ENCODE data around the gene TUBB4A.

Gene TUBB4A

GRCh38 chr19:6465663-6466062, 36.4 kb downstream of the TUBB4A start:
- no peak for DNase-seq

GRCh38 chr19:6465006-6465405, 37.1 kb downstream of the TUBB4A start:
- no peak for DNase-seq

DNA sequence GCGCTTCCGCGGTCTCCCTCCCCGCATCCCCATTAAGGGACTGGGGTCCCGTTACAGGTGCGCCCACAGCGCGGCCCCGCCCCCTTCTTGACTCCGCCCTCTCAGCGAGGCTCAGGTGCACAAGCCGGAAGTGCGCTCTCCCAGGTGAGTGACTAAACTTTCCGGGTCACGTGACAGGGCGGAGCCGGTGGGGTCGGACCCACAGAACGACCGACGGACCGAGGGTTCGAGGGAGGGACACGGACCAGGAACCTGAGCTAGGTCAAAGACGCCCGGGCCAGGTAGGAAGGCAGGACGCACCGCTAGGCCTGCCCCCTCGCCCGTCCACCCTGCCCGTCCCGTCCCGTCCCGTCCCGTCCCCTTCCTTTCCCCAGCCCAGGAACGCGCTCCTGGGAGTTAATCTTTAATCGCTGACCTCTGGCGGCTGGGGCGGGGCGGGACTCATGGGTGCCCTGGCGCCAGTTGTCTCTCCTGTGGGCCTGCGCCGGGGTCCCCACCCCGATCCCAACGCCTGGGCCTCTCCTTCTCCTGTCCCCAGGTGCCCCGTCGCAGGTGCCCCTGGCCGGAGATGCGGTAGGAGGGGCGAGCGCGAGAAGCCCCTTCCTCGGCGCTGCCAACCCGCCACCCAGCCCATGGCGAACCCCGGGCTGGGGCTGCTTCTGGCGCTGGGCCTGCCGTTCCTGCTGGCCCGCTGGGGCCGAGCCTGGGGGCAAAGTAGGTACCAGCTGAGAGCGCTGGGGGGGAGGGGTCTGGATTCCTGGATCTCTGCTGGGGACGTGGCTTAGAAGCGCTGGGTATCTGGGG, 37.8 kb downstream of the TUBB4A start, which contains the start of gene CRB3:
CRB3 (plus strand) TSS at position 202 of the 804 bp plus-strand sequence; CDS start at position 633, 431 bp downstream.
- no peak for DNase-seq

DNA sequence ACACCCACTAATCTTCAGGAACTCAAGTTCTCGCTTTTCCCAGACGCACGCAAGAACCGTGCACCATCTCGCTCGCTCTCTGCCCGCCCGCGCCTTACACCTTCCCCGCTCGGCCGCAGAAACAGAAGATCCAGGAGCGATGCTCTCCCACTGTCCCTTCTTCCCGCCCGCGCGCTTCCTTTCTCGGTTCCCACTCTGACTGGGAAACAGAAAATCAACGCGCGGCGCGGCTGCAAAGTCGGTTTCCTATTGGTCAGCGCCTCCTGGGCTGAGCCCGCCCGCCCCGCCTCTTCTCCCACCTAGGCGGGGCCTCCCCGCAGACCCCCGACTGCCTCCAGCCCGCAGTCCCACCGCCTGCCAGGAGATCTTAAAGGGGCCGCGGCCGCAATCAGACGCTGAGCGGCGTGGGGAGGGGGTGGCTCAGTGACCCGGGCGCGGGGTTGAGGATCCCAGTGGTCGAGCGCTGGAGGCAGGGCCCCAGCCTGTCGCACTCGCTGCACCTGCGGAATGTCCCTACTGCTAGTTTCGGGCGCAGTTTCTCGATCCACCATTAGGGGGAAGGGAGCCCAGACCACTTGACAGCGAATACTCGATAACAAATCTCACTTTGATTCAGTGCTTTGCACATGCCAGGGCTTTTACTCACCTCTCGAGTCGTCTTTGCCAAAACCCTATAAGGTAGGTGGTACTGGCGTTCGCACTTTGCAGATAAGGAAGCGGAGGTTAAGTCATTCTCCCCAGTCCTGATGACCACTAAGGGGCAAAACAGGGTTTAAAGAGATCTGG, 41.8 kb downstream of the TUBB4A start:
- DNase-seq = peak; percentile 98

DNA sequence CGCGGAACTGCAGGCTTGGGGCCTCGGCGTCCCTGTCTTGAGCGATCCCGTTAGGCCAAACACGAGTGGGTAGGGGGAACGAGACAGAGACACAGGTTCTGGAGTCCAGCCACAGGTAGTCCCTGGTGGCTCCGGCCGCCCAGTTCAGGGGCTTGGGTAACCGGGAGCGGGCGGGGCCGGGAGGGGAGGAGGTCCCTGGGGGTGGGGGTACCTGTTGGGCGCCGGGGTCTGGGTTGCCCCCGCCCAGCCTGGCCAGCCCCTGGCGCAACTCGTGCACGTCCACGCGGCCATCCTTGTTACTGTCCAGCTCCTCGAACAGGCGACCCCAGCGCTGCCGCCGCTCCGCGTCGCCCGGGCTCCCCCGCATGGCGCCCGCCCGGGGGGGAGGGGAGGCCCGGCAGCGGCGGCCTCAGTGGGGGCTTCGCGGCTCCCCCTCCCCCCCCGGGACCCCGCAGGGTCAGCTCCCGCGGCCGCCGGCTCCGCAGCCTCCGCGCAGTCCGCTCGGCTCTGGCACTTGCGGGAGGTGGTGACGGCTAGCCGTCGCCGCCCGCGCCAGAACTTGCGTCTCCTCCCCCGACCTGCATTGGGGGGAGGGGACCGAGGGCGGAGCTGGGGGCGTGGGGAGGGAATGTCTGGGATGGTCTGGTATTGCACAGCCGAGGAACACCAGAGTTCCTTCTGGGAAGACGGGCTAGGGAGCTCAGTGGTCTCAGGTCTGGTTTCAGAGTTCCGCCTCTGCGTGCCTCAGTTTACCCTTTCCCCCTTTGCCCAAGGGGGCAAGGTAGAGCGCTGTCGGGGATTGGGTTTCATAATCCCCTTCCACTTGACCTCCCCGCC, 42.6 kb downstream of the TUBB4A start, which contains the start of gene SLC25A23:
SLC25A23 (minus strand) TSS at position 531 of the 837 bp plus-strand sequence; CDS start at position 367, 164 bp downstream.
- DNase-seq = peak; percentile 25

- no peak for DNase-seq
These were observed 43.3 kb downstream of the TUBB4A start for GRCh38 chr19:6458695-6459261.

DNA sequence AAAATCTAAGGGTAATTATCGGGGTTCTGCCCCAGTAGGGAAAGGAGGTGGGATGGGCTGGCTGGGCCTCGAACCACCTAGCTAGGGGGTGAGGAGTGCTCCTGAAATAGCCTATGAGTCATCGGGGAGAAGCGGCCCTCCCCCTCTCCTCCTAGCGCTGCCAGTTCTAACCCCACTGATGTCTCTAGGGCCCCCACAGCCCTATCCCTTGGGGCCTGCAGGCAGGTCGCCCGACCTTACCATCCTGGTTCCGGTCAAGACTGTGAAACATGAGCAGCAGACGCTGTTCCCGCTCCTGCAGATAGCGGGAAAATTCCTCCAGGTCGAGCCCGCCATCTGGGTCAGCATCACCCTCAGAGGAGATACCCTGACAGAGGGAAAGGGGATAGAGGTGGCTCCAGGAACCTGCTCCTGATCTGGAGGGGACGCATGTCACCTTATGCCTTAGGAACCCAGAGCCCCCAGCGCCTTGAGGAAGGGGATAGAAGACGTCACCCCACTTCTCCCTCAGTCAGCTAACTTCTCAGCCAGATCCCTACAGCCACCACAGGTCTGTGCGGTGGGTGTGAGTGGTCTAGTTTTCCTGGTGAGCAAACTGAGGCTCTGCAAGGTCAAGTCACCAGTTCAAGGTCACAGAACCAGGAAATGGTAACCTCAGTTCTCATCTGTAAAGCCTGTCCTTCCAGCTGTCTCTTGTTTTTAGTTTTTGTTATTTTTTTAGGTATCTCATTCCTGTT, 44.0 kb downstream of the TUBB4A start:
- DNase-seq = no peak

- DNase-seq = no peak
These were observed 46.2 kb downstream of the TUBB4A start for GRCh38 chr19:6455924-6456323.

DNA sequence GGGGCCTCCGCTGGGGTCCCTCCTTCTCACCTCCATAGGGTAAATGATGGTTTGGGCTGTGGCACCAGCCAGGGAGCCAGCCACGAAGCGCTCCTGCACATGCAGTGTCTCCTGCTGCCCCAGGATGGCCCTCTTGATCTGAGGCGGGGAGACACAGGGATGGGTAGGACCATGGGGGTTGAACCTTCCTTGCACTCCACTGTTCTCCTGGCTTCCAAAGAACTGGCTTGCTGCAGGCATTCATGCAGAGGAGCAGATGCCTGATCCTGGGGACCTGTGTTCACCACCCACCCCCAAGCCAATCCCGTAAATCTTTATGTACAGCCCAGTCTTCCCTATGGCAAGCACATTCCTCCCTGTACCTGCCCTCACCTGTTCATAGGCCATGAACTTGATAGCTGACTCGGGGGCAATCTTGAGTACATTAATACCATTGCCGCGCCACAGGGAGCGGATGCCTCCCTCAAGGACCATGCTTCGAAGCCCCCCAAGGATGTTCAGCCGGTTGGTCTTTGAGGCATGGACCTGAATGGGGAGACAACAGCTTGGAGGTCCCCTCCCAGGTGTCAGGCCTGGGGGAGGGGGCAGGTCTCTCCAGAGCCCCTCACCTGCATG, 48.1 kb downstream of the TUBB4A start:
- no peak for DNase-seq

GRCh38 chr19:6452899-6453298, 49.2 kb downstream of the TUBB4A start:
- DNase-seq = no peak

DNA sequence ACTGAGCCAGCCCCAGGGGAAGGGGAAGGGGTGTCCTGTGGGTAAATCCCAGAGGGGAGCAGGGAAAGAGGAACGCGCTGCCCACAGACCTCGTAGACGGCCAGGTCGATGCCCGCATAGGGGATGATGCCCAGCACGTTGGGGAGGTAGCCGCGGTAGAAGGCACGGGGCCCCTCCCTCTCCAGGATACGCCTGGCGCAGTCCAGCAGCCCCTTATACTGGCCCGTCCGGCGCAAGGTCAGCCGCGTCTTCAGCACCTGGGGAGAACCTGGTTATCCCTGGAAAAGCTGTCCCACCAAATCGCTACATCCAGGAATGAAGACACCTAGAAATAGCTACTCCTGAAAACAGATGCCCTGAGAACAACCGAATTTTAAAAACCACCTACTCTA, 49.9 kb downstream of the TUBB4A start:
- DNase-seq = no peak

- no peak for DNase-seq
These were observed 50.4 kb downstream of the TUBB4A start for GRCh38 chr19:6451583-6452222.

GRCh38 chr19:6450166-6450565, 51.9 kb downstream of the TUBB4A start:
- no peak for DNase-seq

GRCh38 chr19:6448045-6448444, 54.1 kb downstream of the TUBB4A start:
- no peak for DNase-seq

DNA sequence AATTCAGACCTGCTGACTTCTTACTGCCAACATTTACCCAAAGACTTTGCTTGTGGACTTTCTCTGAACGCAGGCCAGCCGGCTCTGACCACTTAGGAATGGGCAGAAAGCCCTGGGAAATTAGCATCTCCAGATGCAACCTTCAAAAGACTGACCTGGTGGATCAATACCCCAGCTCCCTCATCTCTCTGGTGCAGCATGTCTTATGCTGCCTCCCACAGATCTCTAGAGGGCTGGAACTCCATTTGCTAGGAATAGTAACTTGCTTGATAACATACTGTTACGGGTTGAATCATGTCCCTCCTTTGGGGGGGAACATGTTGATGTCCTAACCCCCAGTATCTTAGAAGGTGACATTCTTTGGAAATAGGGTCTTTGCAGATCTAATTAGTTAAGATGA, 55.7 kb downstream of the TUBB4A start:
- DNase-seq = no peak
